H1 (cell line): ENCODE results near the gene NECTIN1. TPM values are rescaled to one million over a fixed set of nuclear protein-coding genes. Genes with fewer than 3 reads are reported as not detected.

Experiments
- BACH1 ChIP-seq: IDR thresholded peaks from 2 replicates; pipeline ENCODE4 v1.6.1; 2012; ENCODE audit warnings: low read length, improper control_type of control experiment
- CEBPB ChIP-seq: IDR thresholded peaks from 2 replicates; pipeline ENCODE4 v1.6.1; 2012; ENCODE audit warnings: low read depth, low read length
- CHD1 ChIP-seq: IDR thresholded peaks from 2 replicates; pipeline ENCODE4 v1.6.1; 2012; ENCODE audit warnings: low read depth, low read length, improper control_type of control experiment
- CHD7 ChIP-seq: fragments of 300-600 bp; sonication (generic); IDR thresholded peaks from 2 replicates; pipeline ENCODE4 v1.7.1; 2012; ENCODE audit warnings: low read length, moderate library complexity, mild to moderate bottlenecking, inconsistent platforms; ENCODE audit not compliant: insufficient replicate concordance
- FOSL1 ChIP-seq: IDR thresholded peaks from 2 replicates; pipeline ENCODE4 v1.6.1; 2011; ENCODE audit warnings: mild to moderate bottlenecking, low read depth, low read length, moderate library complexity; ENCODE audit not compliant: insufficient read depth
- JUN ChIP-seq: IDR thresholded peaks from 2 replicates; pipeline ENCODE4 v1.6.1; 2011; ENCODE audit warnings: low read depth, mild to moderate bottlenecking, improper control_type of control experiment, low read length
- KDM5A ChIP-seq: fragments of 200-600 bp; IDR thresholded peaks from 2 replicates; pipeline ENCODE4 v1.7.1; 2012; ENCODE audit warnings: mild to moderate bottlenecking, low read length, inconsistent platforms, mixed read lengths
- PHF8 ChIP-seq: fragments of 200-600 bp; sonication (generic); conservative IDR thresholded peaks from 2 replicates; pipeline ENCODE4 v1.7.1; 2012; ENCODE audit warnings: low read depth, mild to moderate bottlenecking, inconsistent platforms, low read length, moderate library complexity
- SIRT6 ChIP-seq: IDR thresholded peaks from one replicate; pipeline ENCODE4 v1.7.1; 2012; ENCODE audit warnings: low read length, inconsistent platforms
- SIX5 ChIP-seq: IDR thresholded peaks from 2 replicates; pipeline ENCODE4 v1.6.1; 2011; ENCODE audit warnings: mild to moderate bottlenecking, low read depth, low read length
- polyA plus RNA-seq, 7 experiments: library from polyadenylated mRNA; depleted of rRNA in 3 of 7; stranded (reverse) in 5 of 7; unstranded in 2 of 7; fragments of >200 nt in 5 of 7; fragments of 200-250 nt in 2 of 7; gene quantifications; 1 replicate in 5 of 7; 2 replicates in 1 of 7; 4 replicates in 1 of 7; pipeline versions ENCODE4 v1.2.1 to v1.2.3, GENCODE V29; 2011 to 2013; ENCODE audit warnings: missing spikeins in 2 of 7, mixed read lengths in 2 of 7
- total RNA-seq: library from RNA; stranded (reverse); fragmentation: NEBNext Ultra II Directional; extraction: Animal tissue kit (Norgen Biotek cat#: 25700); gene quantifications from 2 replicates; pipeline ENCODE4 v1.2.1, GENCODE V29; 2021

The NECTIN1 gene
- total and polyA plus RNA-seq, 2 of the 8 experiments (the other 6 are each of a cell fraction or from before 2014, with no cell fraction given), result 43.2 to 97.7 TPM

- TF ChIP-seq CHD7, result no peak
- no peak for TF ChIP-seq KDM5A
- no peak for TF ChIP-seq PHF8
- TF ChIP-seq CEBPB, result no peak
- TF ChIP-seq CHD1, result no peak
- no peak for TF ChIP-seq SIRT6
- no peak for TF ChIP-seq FOSL1
- TF ChIP-seq SIX5, result no peak
- no peak for TF ChIP-seq BACH1
- no peak for TF ChIP-seq JUN
Measured at GRCh38 chr11:119618208-119618909, 110.6 kb downstream of the NECTIN1 start (continued).
